ENCODE data around the gene RAP1B. TPM values are rescaled to one million over a fixed set of nuclear protein-coding genes. Genes with fewer than 3 reads are reported as not detected.
A peak's percentile ranks its signal among the peaks of the same experiment; 100 is the strongest.

Gene RAP1B
- total RNA-seq, 4 donors from 2014 or later, result 180 to 380 (median 224) TPM

- in situ Hi-C loops (cut with MboI; ENCODE audit: low pct_ligation_motif_present in 1 of 4, low pct_unique_long_range_greater_than_20kb in 1 of 4, low sequenced_read_pairs in 3 of 4) (loop anchor here in 2 of 4 donors (10.0 to 25.0 kb wide), 2 partner anchors 239 to 247 kb away; no protein-coding TSS in a partner anchor), intact Hi-C loops (cut with DNase I; ENCODE audit: low total_unique reads) (no loop called here)
- 45 to 59% methylated on average over 1 of the region's 1 CpG for WGBS, 2 donors (ENCODE audit: low coverage in 1 of 2)
- no peaks in the 10 kb centered on the region for H3K27me3 ChIP-seq
- no peak for DNase-seq
- no peak for TF ChIP-seq POLR2AphosphoS5 (IDR thresholded peaks at IDR 0.05)
- no peak for TF ChIP-seq EP300 (IDR thresholded peaks at IDR 0.05; ENCODE audit: low read depth)
- no peak for TF ChIP-seq CTCF (IDR thresholded peaks at IDR 0.05)
- no peak for TF ChIP-seq POLR2A (IDR thresholded peaks at IDR 0.05)
- H3K27ac ChIP-seq, result no peak overlapping the region
- no peaks in the 10 kb centered on the region for H3K9me3 ChIP-seq
- H3K4me1 ChIP-seq, result no peaks in the 10 kb centered on the region
- no peak overlapping the region for H3K4me3 ChIP-seq
- no peaks in the 10 kb centered on the region for H3K36me3 ChIP-seq
Measured at GRCh38 chr12:68601767-68602166, 8.9 kb upstream of the RAP1B start.

GRCh38 chr12:68602720-68603119, 8.0 kb upstream of the RAP1B start:
- in situ Hi-C loops (cut with MboI; ENCODE audit: low pct_ligation_motif_present in 1 of 4, low pct_unique_long_range_greater_than_20kb in 1 of 4, low sequenced_read_pairs in 3 of 4) (loop anchor here in 2 of 4 donors (10.0 to 25.0 kb wide), 2 partner anchors 240 to 248 kb away; no protein-coding TSS in a partner anchor), intact Hi-C loops (cut with DNase I; ENCODE audit: low total_unique reads) (no loop called here)
- Histone ChIP-seq H3K9me3 (no peaks in the 10 kb centered on the region), H3K27ac (no peak overlapping the region), H3K27me3 (no peaks in the 10 kb centered on the region), H3K4me1 (no peaks in the 10 kb centered on the region), H3K4me3 (no peak overlapping the region), H3K36me3 (no peaks in the 10 kb centered on the region)
- no peak for DNase-seq
- WGBS, 2 donors (ENCODE audit: low coverage in 1 of 2), result 90 to 95% methylated on average over 4 to 6 of the region's 6 CpGs
- TF ChIP-seq POLR2A (IDR thresholded peaks at IDR 0.05), result no peak
- no peak for TF ChIP-seq POLR2AphosphoS5 (IDR thresholded peaks at IDR 0.05)
- TF ChIP-seq EP300 (IDR thresholded peaks at IDR 0.05; ENCODE audit: low read depth), result no peak
- no peak for TF ChIP-seq CTCF (IDR thresholded peaks at IDR 0.05)

- WGBS, 2 donors (ENCODE audit: low coverage in 1 of 2), result 66% methylated on average over 2 of the region's 2 CpGs
- intact Hi-C loops (cut with DNase I; ENCODE audit: low total_unique reads), result no loop called here
Measured at GRCh38 chr12:68608191-68608590, 2.5 kb upstream of the RAP1B start.

GRCh38 chr12:68609998-68610369, 715 bp upstream of the RAP1B start:
- WGBS, 2 donors (ENCODE audit: low coverage in 1 of 2), result 0 to 6% methylated on average over 11 of the region's 11 CpGs

More at GRCh38 chr12:68608191-68608590, 2.5 kb upstream of the RAP1B start:
- Histone ChIP-seq H3K4me1 (peaks cover 4 to 13% (median 13%) of the 10 kb centered on the region in 4 donors), H3K36me3 (no peaks in the 10 kb centered on the region), H3K4me3 (no peak overlapping the region), H3K9me3 (no peaks in the 10 kb centered on the region), H3K27ac (no peak overlapping the region), H3K27me3 (no peaks in the 10 kb centered on the region)
- no peak for DNase-seq
- in situ Hi-C loops (cut with MboI; ENCODE audit: low pct_ligation_motif_present in 1 of 4, low pct_unique_long_range_greater_than_20kb in 1 of 4, low sequenced_read_pairs in 3 of 4), result loop anchor here in 2 of 4 donors (10.0 to 25.0 kb wide), 2 partner anchors 246 to 253 kb away; no protein-coding TSS in a partner anchor
- TF ChIP-seq EP300 (IDR thresholded peaks at IDR 0.05; ENCODE audit: low read depth) (no peak), POLR2AphosphoS5 (IDR thresholded peaks at IDR 0.05) (no peak), POLR2A (IDR thresholded peaks at IDR 0.05) (no peak), CTCF (IDR thresholded peaks at IDR 0.05) (no peak)

More at GRCh38 chr12:68609998-68610369, 715 bp upstream of the RAP1B start:
- H3K27ac ChIP-seq, result peak overlapping the region; percentile 92 to 100 (median 97)
- no peak for DNase-seq
- H3K4me3 ChIP-seq, result peak overlapping the region; percentile 18 to 94 (median 78)
- in situ Hi-C loops (cut with MboI; ENCODE audit: low pct_ligation_motif_present in 1 of 4, low pct_unique_long_range_greater_than_20kb in 1 of 4, low sequenced_read_pairs in 3 of 4) (loop anchor here in 2 of 4 donors (10.0 to 25.0 kb wide), 2 partner anchors 248 to 255 kb away; no protein-coding TSS in a partner anchor), intact Hi-C loops (cut with DNase I; ENCODE audit: low total_unique reads) (loop anchor here (10.0 kb wide), 1 partner anchor 245 kb away; no protein-coding TSS in a partner anchor)
- TF ChIP-seq CTCF (IDR thresholded peaks at IDR 0.05), result no peak
- TF ChIP-seq POLR2A (IDR thresholded peaks at IDR 0.05), result no peak
- no peak for TF ChIP-seq EP300 (IDR thresholded peaks at IDR 0.05; ENCODE audit: low read depth)
- no peak for TF ChIP-seq POLR2AphosphoS5 (IDR thresholded peaks at IDR 0.05)
- no peaks in the 10 kb centered on the region for H3K9me3 ChIP-seq
- no peaks in the 10 kb centered on the region for H3K36me3 ChIP-seq
- no peaks in the 10 kb centered on the region for H3K27me3 ChIP-seq
- peaks cover 20 to 31% (median 31%) of the 10 kb centered on the region in 4 donors for H3K4me1 ChIP-seq
